Renal cortex interstitium (tissue), 11 donors: Measurements from ENCODE around the gene OR6Y1. TPM values are rescaled to one million over a fixed set of nuclear protein-coding genes. Genes with fewer than 3 reads are reported as not detected.

Experiments used
- DNase-seq, 11 donors: peaks; one replicate each; pipeline ENCODE4 v3.0.0-alpha.2; 2013; ENCODE audit warnings: low read depth in 9 of 11, low spot score in 4 of 11; ENCODE audit errors: extremely low read depth in 1 of 11
- polyA plus RNA-seq, 3 donors: library from polyadenylated mRNA; unstranded; fragments of 120-200 nt; gene quantifications; one replicate each; pipeline ENCODE4 v1.2.1, GENCODE V29; 2013; ENCODE audit not compliant: insufficient read length in 3 of 3

The OR6Y1 gene
- polyA plus RNA-seq, 3 donors = not detected

DNA sequence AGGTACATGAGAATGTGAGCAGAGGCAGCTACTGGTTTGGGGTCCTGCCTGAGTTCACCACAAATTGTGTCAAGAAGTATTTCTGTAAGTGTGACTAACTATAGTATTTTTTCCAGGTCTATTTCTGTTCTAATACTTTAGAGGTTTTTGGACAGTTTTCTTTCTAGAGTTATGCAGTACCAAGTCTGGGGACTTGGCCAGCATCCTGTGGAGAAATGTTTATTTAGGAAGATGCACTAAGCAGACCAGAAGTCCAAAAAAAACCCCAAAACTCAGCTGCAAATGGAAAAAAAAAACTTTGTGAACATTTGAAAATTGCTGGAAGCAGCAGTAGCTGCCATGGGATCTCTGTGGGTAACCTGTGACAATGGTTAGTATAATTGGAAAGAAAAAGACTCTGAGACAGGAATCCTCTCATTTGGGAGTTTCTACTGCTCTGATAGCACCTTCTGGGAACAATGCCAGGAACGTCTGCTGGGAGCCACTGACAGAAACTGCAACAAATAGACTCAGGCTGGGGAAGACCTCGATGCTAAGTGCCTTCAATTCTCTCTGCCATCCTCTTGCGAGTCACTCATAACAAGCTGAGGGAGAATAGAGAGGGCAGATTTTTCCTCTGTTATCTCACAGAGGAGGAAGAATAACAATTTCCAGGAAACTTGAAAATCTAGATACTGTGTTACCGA, 44.6 kb downstream of the OR6Y1 start:
- no peak for DNase-seq

DNA sequence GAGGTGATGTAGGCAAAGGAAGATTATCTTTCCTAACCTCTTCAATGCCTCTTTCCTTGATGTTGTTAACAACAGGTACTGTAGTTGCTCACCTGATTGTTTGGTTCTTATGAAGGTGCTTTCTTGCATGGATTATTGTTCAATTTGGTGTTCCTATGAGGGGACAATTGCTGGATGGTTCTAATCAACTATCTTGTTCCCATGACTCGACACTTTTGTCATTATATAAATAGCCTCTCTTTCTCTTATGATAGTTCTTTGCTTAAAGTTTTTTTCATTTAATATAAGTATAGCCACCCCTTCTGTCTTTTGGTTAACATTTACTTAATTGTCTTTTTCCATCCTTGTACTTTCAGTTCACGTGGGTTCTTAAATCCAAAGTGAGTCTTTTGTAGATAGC, 46.7 kb downstream of the OR6Y1 start:
- DNase-seq = no peak

DNA sequence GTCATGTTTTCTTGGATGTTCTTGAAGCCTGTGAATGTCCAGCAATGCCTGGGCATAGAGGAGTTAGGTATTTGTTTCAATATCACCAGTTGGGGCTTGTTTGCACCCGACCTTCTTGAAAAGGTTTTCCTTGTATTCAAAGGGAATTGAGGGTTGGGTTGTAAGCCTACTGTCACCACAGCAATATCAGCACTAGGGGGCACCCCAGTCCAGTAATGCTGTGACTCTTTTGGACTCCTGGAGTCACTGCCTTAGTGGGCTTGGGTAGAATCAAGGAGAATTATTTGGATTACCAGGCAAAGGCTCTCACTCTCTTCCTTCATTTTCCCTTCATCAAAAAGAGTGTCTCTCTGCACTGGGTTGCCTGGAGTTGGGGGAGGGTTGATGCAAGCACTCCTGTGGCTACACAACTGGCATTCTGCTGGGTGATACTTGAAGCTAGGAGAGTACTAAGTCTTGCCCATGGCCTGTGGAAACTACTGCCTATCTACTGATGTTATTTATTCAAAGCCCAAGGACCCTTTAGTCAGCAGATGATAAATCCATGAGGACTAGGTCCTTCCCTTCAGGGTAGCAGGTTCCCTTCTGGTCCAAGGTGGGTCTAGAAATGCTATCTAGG, 47.7 kb downstream of the OR6Y1 start:
- DNase-seq = no peak

DNA sequence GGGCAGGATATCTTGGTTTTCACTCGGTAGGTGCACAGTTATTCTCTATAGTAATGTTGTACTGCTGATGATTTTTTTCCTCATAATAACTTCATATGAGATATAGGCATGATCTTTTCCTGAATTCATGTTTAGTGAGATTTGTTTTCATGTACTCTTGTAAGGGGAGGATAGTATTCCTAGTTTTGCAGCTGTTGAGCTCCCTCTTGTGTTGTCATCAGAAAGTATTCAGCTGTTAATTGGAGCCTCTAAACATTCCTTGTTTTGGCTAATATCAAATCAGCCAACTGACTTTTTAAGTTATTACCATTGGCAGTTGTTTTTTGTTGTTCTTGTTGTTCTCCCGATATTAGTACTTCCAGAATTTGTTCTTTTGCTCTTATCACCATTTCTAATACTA, 57.8 kb downstream of the OR6Y1 start:
- DNase-seq = peak in 2 of 11 donors; percentile 4 to 8

DNA sequence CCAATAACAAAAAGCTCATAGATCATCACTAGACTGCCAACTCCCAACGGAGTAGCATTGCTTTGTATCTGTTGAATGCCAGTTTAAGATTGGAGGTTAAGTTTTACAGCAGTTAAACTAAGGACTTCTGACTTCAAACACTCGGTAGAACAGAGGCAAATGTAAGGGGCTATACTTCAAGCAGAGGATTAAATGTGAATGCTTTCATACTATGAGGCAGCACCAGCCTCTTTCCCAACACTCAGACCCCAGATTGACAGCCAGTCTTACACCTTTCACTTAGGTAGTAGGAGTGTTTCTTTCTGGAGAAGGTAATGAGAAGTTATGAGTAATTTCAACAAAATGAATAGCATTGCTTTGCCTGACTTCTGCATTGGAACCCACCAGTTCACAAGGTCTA, 59.4 kb downstream of the OR6Y1 start:
- no peak for DNase-seq

Other genes with a start within 250 kb of the OR6Y1 start
- gene CD1B, start 222.9 kb downstream of the OR6Y1 start, polyA plus RNA-seq = not detected
- under 1 TPM in 2 of 3 donors, not detected in 1; 0.11 to 0.27 TPM for gene CD1E, start 200.5 kb downstream of the OR6Y1 start, polyA plus RNA-seq
- not detected for gene OR10T2, start 154.9 kb downstream of the OR6Y1 start, polyA plus RNA-seq
- gene OR10K2, start 128.2 kb downstream of the OR6Y1 start, polyA plus RNA-seq = not detected
- under 1 TPM in 1 of 3 donors, not detected in 2; 0.05 TPM for gene OR10K1, start 92.6 kb downstream of the OR6Y1 start, polyA plus RNA-seq
- gene OR10R2, start 82.2 kb downstream of the OR6Y1 start, polyA plus RNA-seq = not detected
- not detected for gene OR6P1, start 16.2 kb upstream of the OR6Y1 start, polyA plus RNA-seq
- gene OR10X1, start 25.5 kb upstream of the OR6Y1 start, polyA plus RNA-seq = not detected
- under 1 TPM in 2 of 3 donors, not detected in 1; 0.01 to 0.08 TPM for gene OR10Z1, start 50.9 kb upstream of the OR6Y1 start, polyA plus RNA-seq
- gene SPTA1, start 132.3 kb upstream of the OR6Y1 start, polyA plus RNA-seq = 1 to 10 TPM; 1.1 to 2.8 (median 1.1) TPM
- not detected for gene OR6K2, start 146.2 kb upstream of the OR6Y1 start, polyA plus RNA-seq
- under 1 TPM in 2 of 3 donors, not detected in 1; 0.06 to 0.08 TPM for gene OR6K3, start 166.3 kb upstream of the OR6Y1 start, polyA plus RNA-seq
- gene OR6K6, start 200.3 kb upstream of the OR6Y1 start, polyA plus RNA-seq = not detected
- not detected for gene OR6N1, start 217.8 kb upstream of the OR6Y1 start, polyA plus RNA-seq
- gene OR6N2, start 226.8 kb upstream of the OR6Y1 start, polyA plus RNA-seq = not detected